ENCODE data around the gene HAGH.

The HAGH gene

GRCh38 chr16:1858189-1858865 lies 31.7 kb upstream of the HAGH start:
- H3K36me3 Mint-ChIP-seq (ENCODE audit: low read depth), result no peaks in the 10 kb centered on the region
- H3K27me3 Mint-ChIP-seq (ENCODE audit: low read depth, poor library complexity), result peaks cover 95% of the 10 kb centered on the region
- no peak for TF ChIP-seq CTCF (IDR thresholded peaks at IDR 0.05)
- no peak overlapping the region for H3K4me3 Mint-ChIP-seq
- H3K27ac Mint-ChIP-seq, result no peak overlapping the region
- DNase-seq, result no peak
- H3K4me1 Mint-ChIP-seq, result peaks cover 13% of the 10 kb centered on the region
- no peaks in the 10 kb centered on the region for H3K9me3 Mint-ChIP-seq

- Mint-ChIP-seq H3K4me3 (no peak overlapping the region), H3K4me1 (peaks cover 13% of the 10 kb centered on the region), H3K27ac (no peak overlapping the region), H3K36me3 (ENCODE audit: low read depth) (no peaks in the 10 kb centered on the region), H3K27me3 (ENCODE audit: low read depth, poor library complexity) (peaks cover 97% of the 10 kb centered on the region), H3K9me3 (no peaks in the 10 kb centered on the region)
- no peak for DNase-seq
- no peak for TF ChIP-seq CTCF (IDR thresholded peaks at IDR 0.05)
These were observed 30.9 kb upstream of the HAGH start for GRCh38 chr16:1857433-1858097.

- Mint-ChIP-seq H3K27me3 (ENCODE audit: low read depth, poor library complexity) (peaks cover 97% of the 10 kb centered on the region), H3K4me3 (no peak overlapping the region), H3K36me3 (ENCODE audit: low read depth) (no peaks in the 10 kb centered on the region), H3K9me3 (no peaks in the 10 kb centered on the region), H3K4me1 (no peaks in the 10 kb centered on the region), H3K27ac (no peak overlapping the region)
- no peak for TF ChIP-seq CTCF (IDR thresholded peaks at IDR 0.05)
- DNase-seq, result no peak
These were observed 25.2 kb upstream of the HAGH start for GRCh38 chr16:1851793-1852192.

GRCh38 chr16:1850981-1851380 lies 24.4 kb upstream of the HAGH start:
- H3K27ac Mint-ChIP-seq, result no peak overlapping the region
- peaks cover 97% of the 10 kb centered on the region for H3K27me3 Mint-ChIP-seq (ENCODE audit: low read depth, poor library complexity)
- H3K9me3 Mint-ChIP-seq, result no peaks in the 10 kb centered on the region
- no peak overlapping the region for H3K4me3 Mint-ChIP-seq
- no peak for TF ChIP-seq CTCF (IDR thresholded peaks at IDR 0.05)
- no peaks in the 10 kb centered on the region for H3K4me1 Mint-ChIP-seq
- DNase-seq, result no peak
- no peaks in the 10 kb centered on the region for H3K36me3 Mint-ChIP-seq (ENCODE audit: low read depth)

GRCh38 chr16:1846416-1846815 lies 19.8 kb upstream of the HAGH start:
- H3K27ac Mint-ChIP-seq, result no peak overlapping the region
- TF ChIP-seq CTCF (IDR thresholded peaks at IDR 0.05), result no peak
- DNase-seq, result no peak
- no peaks in the 10 kb centered on the region for H3K4me1 Mint-ChIP-seq
- H3K4me3 Mint-ChIP-seq, result no peak overlapping the region
- H3K36me3 Mint-ChIP-seq (ENCODE audit: low read depth), result no peaks in the 10 kb centered on the region
- H3K9me3 Mint-ChIP-seq, result no peaks in the 10 kb centered on the region
- peaks cover 76% of the 10 kb centered on the region for H3K27me3 Mint-ChIP-seq (ENCODE audit: low read depth, poor library complexity)

GRCh38 chr16:1845985-1846384 lies 19.4 kb upstream of the HAGH start:
- no peaks in the 10 kb centered on the region for H3K4me1 Mint-ChIP-seq
- H3K27ac Mint-ChIP-seq, result no peak overlapping the region
- DNase-seq, result no peak
- no peaks in the 10 kb centered on the region for H3K9me3 Mint-ChIP-seq
- no peak for TF ChIP-seq CTCF (IDR thresholded peaks at IDR 0.05)
- peaks cover 71% of the 10 kb centered on the region for H3K27me3 Mint-ChIP-seq (ENCODE audit: low read depth, poor library complexity)
- H3K36me3 Mint-ChIP-seq (ENCODE audit: low read depth), result no peaks in the 10 kb centered on the region
- no peak overlapping the region for H3K4me3 Mint-ChIP-seq

All from nephron progenitor cell (in vitro differentiated cells).